Stimulated activated naive CD4-positive, alpha-beta T cell (primary cell): ENCODE data around the gene ACBD7.

Source experiments
- DNase-seq, 6 experiments: peaks; one replicate each; lab custom pipeline; 2025; lab: John Stamatoyannopoulos, UW

Gene ACBD7

GRCh38 chr10:15091418-15091817, 2.8 kb upstream of the ACBD7 start:
- DNase-seq: no peak

GRCh38 chr10:15084502-15084922, 4.1 kb downstream of the ACBD7 start:
- DNase-seq: peak in 3 of 6 experiments; percentile 11 to 39 (median 38)

GRCh38 chr10:15083674-15084501, 4.7 kb downstream of the ACBD7 start:
- DNase-seq: no peak

- no peak for DNase-seq
Measured at GRCh38 chr10:15075421-15075820, 13.2 kb downstream of the ACBD7 start.

GRCh38 chr10:15072358-15072757, 16.2 kb downstream of the ACBD7 start:
- DNase-seq: no peak

- DNase-seq: no peak
Measured at GRCh38 chr10:15069230-15069629, 19.3 kb downstream of the ACBD7 start.

GRCh38 chr10:15068802-15069201, 19.8 kb downstream of the ACBD7 start:
- DNase-seq: no peak

GRCh38 chr10:15067154-15067553, 21.4 kb downstream of the ACBD7 start:
- DNase-seq: no peak

GRCh38 chr10:15060638-15061037, 27.9 kb downstream of the ACBD7 start:
- DNase-seq: no peak

- DNase-seq: no peak
Measured at GRCh38 chr10:15059914-15060313, 28.7 kb downstream of the ACBD7 start.

GRCh38 chr10:15058689-15059088, 29.9 kb downstream of the ACBD7 start:
- no peak for DNase-seq

- DNase-seq: no peak
Measured at GRCh38 chr10:15053061-15053460, 35.5 kb downstream of the ACBD7 start.

GRCh38 chr10:15052121-15052520, 36.5 kb downstream of the ACBD7 start:
- no peak for DNase-seq

GRCh38 chr10:15049533-15049932, 39.0 kb downstream of the ACBD7 start:
- no peak for DNase-seq

- DNase-seq: no peak
Measured at GRCh38 chr10:15046626-15047025, 42.0 kb downstream of the ACBD7 start.

GRCh38 chr10:15045380-15045779, 43.2 kb downstream of the ACBD7 start:
- DNase-seq: no peak

- DNase-seq: peak in 2 of 6 experiments; percentile 3 to 5
Measured at GRCh38 chr10:15043674-15044073, 44.9 kb downstream of the ACBD7 start, which contains the start of gene OLAH. OLAH (plus strand) TSS chr10:15043943; CDS start chr10:15047289, 3,346 bp downstream.

- no peak for DNase-seq
Measured at GRCh38 chr10:15038416-15038815, 50.2 kb downstream of the ACBD7 start.

- no peak for DNase-seq
Measured at GRCh38 chr10:15037691-15038090, 50.9 kb downstream of the ACBD7 start.

GRCh38 chr10:15035385-15036301, 52.9 kb downstream of the ACBD7 start:
- DNase-seq: no peak

GRCh38 chr10:15027741-15028140, 60.8 kb downstream of the ACBD7 start:
- no peak for DNase-seq
